Colon (tissue), 2 donors: ENCODE measurements around the gene TRIO.

ENCODE experiments used
- FAIRE-seq: peaks from 2 replicates; lab custom pipeline; 2012; peaks lifted over from hg19 to GRCh38; lab: Jason Lieb, UNC
- donor health status: control.
- donor health status: control.

Gene TRIO

GRCh38 chr5:14489643-14490042 is 346.5 kb downstream of the TRIO start:
- no peak for FAIRE-seq

GRCh38 chr5:14490309-14490711 is 347.2 kb downstream of the TRIO start:
- FAIRE-seq = no peak

GRCh38 chr5:14491015-14491915 is 348.1 kb downstream of the TRIO start:
- FAIRE-seq = no peak

GRCh38 chr5:14492331-14492964 is 349.3 kb downstream of the TRIO start:
- no peak for FAIRE-seq

- no peak for FAIRE-seq
Observed at GRCh38 chr5:14495301-14495700, 352.2 kb downstream of the TRIO start.

GRCh38 chr5:14497311-14497710 is 354.2 kb downstream of the TRIO start:
- no peak for FAIRE-seq

- FAIRE-seq = no peak
Observed at GRCh38 chr5:14501353-14502293, 358.5 kb downstream of the TRIO start.

- FAIRE-seq = no peak
Observed at GRCh38 chr5:14502294-14502690, 359.1 kb downstream of the TRIO start.

GRCh38 chr5:14503017-14503680 is 360.0 kb downstream of the TRIO start:
- FAIRE-seq = no peak

- no peak for FAIRE-seq
Observed at GRCh38 chr5:14503681-14504331, 360.7 kb downstream of the TRIO start.

- no peak for FAIRE-seq
Observed at GRCh38 chr5:14504332-14504727, 361.2 kb downstream of the TRIO start.

- no peak for FAIRE-seq
Observed at GRCh38 chr5:14504816-14505215, 361.7 kb downstream of the TRIO start.

- FAIRE-seq = no peak
Observed at GRCh38 chr5:14505310-14506139, 362.4 kb downstream of the TRIO start.

GRCh38 chr5:14506140-14506538 is 363.0 kb downstream of the TRIO start:
- no peak for FAIRE-seq

- FAIRE-seq = no peak
Observed at GRCh38 chr5:14506661-14507060, 363.5 kb downstream of the TRIO start.

GRCh38 chr5:14507156-14507941 is 364.2 kb downstream of the TRIO start:
- FAIRE-seq = no peak

- FAIRE-seq = no peak
Observed at GRCh38 chr5:14508046-14508445, 364.9 kb downstream of the TRIO start.

GRCh38 chr5:14509556-14509955 is 366.4 kb downstream of the TRIO start:
- FAIRE-seq = no peak

GRCh38 chr5:14510156-14510734 is 367.1 kb downstream of the TRIO start:
- FAIRE-seq = no peak
